GM12865 (cell line): ENCODE measurements around the gene SLC7A6OS.

ENCODE experiments used
- DNase-seq: peaks from one replicate; pipeline ENCODE4 v3.0.0; 2010; ENCODE audit warnings: low read depth
- H3K4me3 ChIP-seq: 2 replicates; pipeline ENCODE4 v1.5.1; 2011; ENCODE audit warnings: mild to moderate bottlenecking, low read depth, low read length, control low read depth
- TF ChIP-seq, protein P1 (sequence below): IDR thresholded peaks from 2 replicates; pipeline ENCODE4 v1.5.1; 2011; ENCODE audit warnings: low read length, control low read depth, low read depth, inconsistent platforms; ENCODE audit not compliant: insufficient read depth; ENCODE audit errors: missing control alignments

Gene SLC7A6OS

DNA sequence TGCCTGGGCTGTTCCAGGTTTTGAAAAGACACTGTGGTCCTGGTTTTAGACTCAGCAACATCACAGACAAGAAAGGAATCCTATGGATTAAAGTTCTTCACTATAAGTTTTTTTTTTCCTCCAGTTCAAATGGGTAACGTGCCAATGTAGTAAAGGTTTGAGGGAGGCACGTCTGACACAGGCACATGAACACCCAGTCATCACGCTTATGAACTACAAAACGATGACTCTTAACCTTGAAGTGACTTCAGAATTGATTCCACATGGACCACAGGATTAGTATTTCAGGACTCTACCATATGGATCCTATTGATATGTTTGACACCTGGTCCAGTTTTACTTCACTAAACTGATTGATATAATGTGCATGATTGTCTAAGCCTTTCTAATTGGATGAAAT is 2.4 kb upstream of the SLC7A6OS start:
- H3K4me3 ChIP-seq: no peak overlapping the region
- DNase-seq: no peak
- TF ChIP-seq, protein P1, sequence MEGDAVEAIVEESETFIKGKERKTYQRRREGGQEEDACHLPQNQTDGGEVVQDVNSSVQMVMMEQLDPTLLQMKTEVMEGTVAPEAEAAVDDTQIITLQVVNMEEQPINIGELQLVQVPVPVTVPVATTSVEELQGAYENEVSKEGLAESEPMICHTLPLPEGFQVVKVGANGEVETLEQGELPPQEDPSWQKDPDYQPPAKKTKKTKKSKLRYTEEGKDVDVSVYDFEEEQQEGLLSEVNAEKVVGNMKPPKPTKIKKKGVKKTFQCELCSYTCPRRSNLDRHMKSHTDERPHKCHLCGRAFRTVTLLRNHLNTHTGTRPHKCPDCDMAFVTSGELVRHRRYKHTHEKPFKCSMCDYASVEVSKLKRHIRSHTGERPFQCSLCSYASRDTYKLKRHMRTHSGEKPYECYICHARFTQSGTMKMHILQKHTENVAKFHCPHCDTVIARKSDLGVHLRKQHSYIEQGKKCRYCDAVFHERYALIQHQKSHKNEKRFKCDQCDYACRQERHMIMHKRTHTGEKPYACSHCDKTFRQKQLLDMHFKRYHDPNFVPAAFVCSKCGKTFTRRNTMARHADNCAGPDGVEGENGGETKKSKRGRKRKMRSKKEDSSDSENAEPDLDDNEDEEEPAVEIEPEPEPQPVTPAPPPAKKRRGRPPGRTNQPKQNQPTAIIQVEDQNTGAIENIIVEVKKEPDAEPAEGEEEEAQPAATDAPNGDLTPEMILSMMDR: no peak

DNA sequence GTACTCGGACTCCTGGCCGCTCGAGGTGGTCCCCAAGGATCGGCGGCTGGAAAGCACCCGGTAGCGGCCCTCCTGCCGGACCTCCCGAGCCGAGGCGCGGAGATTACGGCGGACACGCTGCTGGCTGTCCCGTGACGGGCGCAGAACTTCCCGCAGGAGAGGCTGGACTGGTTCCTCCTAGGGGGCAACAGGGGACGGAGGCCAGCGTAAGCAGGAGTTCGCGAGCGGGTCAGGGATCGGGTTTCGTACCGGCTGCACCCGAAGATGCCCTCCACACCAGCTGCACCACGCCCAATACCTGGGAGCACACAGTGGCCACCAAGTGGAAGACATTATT is 341 bp downstream of the SLC7A6OS start:
- no peak for DNase-seq
- H3K4me3 ChIP-seq: peak overlapping the region; percentile 89
- TF ChIP-seq, protein P1: no peak

DNA sequence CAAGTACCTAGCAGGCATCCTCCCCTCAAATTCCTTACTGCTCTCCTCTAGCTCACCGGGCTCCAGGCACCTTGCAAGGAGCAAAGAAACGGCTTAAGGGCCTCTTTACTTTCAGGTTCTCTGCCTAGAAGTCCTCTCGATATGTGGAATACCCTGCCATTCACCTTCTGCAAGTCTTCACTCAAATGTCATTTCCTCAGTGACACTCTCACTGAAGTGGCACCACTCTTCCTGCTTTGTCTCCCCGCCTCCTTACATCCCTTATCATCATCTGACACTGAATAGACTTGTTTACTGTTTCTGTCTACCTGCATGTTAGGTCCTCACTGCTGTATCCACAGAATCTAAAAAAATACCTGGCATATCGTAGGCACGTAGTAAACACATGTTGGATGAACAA is 947 bp downstream of the SLC7A6OS start:
- H3K4me3 ChIP-seq: peak overlapping the region; percentile 89
- DNase-seq: peak; percentile 42
- TF ChIP-seq, protein P1: no peak

DNA sequence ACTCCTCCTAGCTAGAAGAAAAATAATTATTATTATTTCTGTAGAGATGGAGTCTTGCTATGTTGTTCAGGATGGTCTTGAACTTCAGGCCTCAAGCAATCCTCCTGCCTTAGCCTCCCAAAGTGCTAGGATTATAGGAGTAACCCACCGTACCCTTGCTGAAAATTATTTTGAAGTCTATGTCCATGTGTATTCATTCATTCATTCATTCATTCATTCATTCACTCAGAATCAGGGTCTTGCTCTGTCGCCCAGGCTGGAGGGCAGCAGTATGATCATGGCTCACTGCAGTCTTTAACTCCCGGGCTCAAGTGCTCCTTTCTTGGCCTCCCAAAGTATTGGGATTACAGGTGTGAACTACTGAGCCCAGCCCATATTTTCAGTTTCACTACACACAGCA is 4.1 kb downstream of the SLC7A6OS start:
- H3K4me3 ChIP-seq: no peak overlapping the region
- no peak for DNase-seq
- TF ChIP-seq, protein P1: no peak

DNA sequence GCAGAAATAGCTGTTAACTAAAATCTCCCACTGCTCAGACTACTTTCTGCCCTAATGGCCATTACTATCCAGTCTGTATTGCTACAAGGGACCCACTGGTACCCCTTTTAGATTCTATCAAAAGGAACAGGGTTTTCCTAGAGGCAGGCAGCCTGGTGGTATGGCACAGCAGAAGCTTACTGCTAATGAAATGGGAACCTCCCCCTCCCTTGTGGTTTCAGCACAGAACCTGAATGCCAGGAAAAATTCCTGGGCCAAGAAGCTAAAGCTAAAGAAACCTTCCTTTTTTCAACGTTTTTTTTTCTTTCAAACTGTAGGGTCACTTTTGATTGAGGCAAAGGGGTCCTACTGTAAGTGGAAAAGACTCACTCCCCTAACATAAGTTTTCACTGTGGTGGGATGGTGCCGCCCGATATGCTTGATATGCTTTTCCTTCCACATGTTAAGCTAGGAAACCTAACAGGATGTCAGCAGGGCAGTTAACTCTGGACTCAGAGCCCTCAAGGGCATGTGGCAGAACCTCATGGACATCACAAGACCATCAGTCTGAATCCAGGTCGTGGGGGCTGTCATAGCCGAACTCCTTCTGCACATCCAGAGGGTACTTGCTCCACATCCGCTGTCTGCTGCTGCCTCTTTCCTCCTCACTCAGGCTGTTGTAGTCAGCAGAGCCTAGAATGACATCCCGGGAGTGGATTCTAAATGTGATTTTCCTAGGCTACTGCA is 9.8 kb downstream of the SLC7A6OS start:
- no peak overlapping the region for H3K4me3 ChIP-seq
- TF ChIP-seq, protein P1: no peak
- DNase-seq: no peak

DNA sequence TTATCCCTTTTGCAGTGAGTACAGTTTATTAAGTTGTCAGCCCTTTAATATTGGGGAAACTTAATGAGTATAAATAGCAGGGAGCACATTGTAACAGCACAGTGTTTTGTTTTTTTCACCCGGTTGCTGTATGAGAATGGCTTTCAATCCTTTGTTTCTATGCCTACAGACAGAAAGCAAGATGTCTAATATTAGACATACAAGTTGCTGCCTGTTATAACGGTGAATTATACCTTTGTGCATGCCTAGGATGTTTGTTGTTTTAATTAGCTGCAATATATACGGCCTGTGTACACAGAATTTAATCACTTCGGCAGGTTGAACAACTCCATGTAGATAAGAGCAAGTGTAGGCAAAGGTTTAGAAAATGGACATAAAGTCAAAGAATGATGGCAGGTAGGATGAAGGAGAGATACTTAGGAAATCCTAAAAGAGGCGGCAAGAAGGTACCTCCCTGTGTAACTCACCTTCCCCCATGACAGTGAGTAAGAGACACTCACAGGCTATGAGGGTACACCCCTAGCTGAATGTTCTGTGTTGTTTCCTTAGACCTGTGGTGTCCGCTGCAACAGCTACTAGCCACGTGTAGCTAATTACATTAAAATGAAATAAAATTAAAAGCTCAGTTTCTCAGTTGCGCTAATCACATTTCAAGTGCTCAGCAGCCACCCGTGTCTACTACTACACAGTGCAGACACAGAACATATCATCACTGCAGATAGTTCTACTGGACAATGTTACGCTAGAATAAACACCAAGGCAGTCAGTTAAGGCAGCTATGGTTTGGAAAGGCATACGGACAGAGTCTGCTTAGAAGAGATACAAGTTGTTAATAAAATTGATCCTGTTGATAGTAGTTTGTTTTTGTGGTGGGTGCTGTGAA is 10.9 kb downstream of the SLC7A6OS start:
- no peak overlapping the region for H3K4me3 ChIP-seq
- no peak for DNase-seq
- TF ChIP-seq, protein P1: no peak
